IMR-90 (cell line): Measurements from ENCODE around the gene RPTOR. TPM values are rescaled to one million over a fixed set of nuclear protein-coding genes. Genes with fewer than 3 reads are reported as not detected.

ENCODE experiments used
- ATAC-seq: fragments of 200-7000 bp; cut with Tn5 transposase; 2 replicates; pipeline ENCODE4 v1.9.1; 2020; ENCODE audit warnings: low read depth, mild to moderate bottlenecking, moderate library complexity
- BruUV-seq: library from RNA; stranded (reverse); fragments of 400-500 nt; replicated peaks from 2 replicates; lab custom pipeline; 2021; lab: Mats Ljungman, UMichigan
- CTCF ChIA-PET: fragments of 300-600 bp; formaldehyde crosslinking; extraction: SDS; loops from one replicate; lab custom pipeline; 2021; ENCODE audit warnings: antibody characterized with exemption; lab: Yijun Ruan, JAX
- POLR2A ChIA-PET: fragments of 300-600 bp; sonication (Branson Sonifier 250); formaldehyde crosslinking; loops from one replicate; lab custom pipeline; 2022; ENCODE audit warnings: antibody characterized with exemption; ENCODE audit not compliant: unreplicated experiment; lab: Charles Lee
- DNase-seq: peaks from one replicate; pipeline ENCODE4 v3.0.0; 2013
- H2AFZ ChIP-seq: replicated peaks from 2 replicates; pipeline ENCODE3; 2013; ENCODE audit warnings: low read length, mild to moderate bottlenecking; ENCODE audit not compliant: poor library complexity
- H2AK5ac ChIP-seq: 2 replicates; pipeline ENCODE4 v1.6.1; 2013; ENCODE audit warnings: low read depth, low read length, inconsistent platforms
- H2AK9ac ChIP-seq: replicated peaks from 2 replicates; pipeline ENCODE3; 2013; ENCODE audit warnings: mild to moderate bottlenecking, low read depth, low read length, moderate library complexity; ENCODE audit not compliant: poor library complexity
- H2BK120ac ChIP-seq: 2 replicates; pipeline ENCODE4 v1.6.1; 2013; ENCODE audit warnings: low read depth, low read length, inconsistent platforms
- H2BK15ac ChIP-seq: 3 replicates; pipeline ENCODE4 v1.6.1; 2013; ENCODE audit warnings: low read depth, low read length, inconsistent platforms
- H2BK20ac ChIP-seq: 2 replicates; pipeline ENCODE4 v1.6.1; 2013; ENCODE audit warnings: low read depth, mild to moderate bottlenecking, inconsistent platforms, low read length, moderate library complexity
- H2BK5ac ChIP-seq: 2 replicates; pipeline ENCODE4 v1.6.1; 2013; ENCODE audit warnings: mild to moderate bottlenecking, low read depth, low read length, inconsistent platforms; ENCODE audit not compliant: poor library complexity, severe bottlenecking
- H3K14ac ChIP-seq: replicated peaks from 2 replicates; pipeline ENCODE4 v1.6.1; 2013; ENCODE audit warnings: low read depth, low read length, inconsistent platforms
- H3K18ac ChIP-seq: 2 replicates; pipeline ENCODE4 v1.6.1; 2013; ENCODE audit warnings: low read depth, low read length, control low read depth
- H3K23ac ChIP-seq: 2 replicates; pipeline ENCODE4 v1.6.1; 2013; ENCODE audit warnings: low read depth, low read length, inconsistent platforms
- H3K27ac ChIP-seq: 2 replicates; pipeline ENCODE4 v1.5.1; 2013; ENCODE audit warnings: mild to moderate bottlenecking, control low read depth, low read length; ENCODE audit not compliant: insufficient read depth
- H3K27me3 ChIP-seq: 2 replicates; pipeline ENCODE4 v1.6.1; 2013; ENCODE audit warnings: low read length; ENCODE audit not compliant: control insufficient read depth, insufficient read depth
- H3K36me3 ChIP-seq: 2 replicates; pipeline ENCODE4 v1.6.1; 2013; ENCODE audit warnings: low read length, mixed read lengths; ENCODE audit not compliant: control insufficient read depth, insufficient read depth
- H3K4ac ChIP-seq: 2 replicates; pipeline ENCODE4 v1.6.1; 2013; ENCODE audit warnings: low read depth, low read length, inconsistent platforms
- H3K4me1 ChIP-seq: 2 replicates; pipeline ENCODE4 v1.6.1; 2013; ENCODE audit warnings: low read length, mixed read lengths; ENCODE audit not compliant: control insufficient read depth, insufficient read depth
- H3K4me2 ChIP-seq: 2 replicates; pipeline ENCODE4 v1.6.1; 2013; ENCODE audit warnings: low read depth, mild to moderate bottlenecking, control low read depth, low read length, moderate library complexity
- H3K4me3 ChIP-seq: 2 replicates; pipeline ENCODE4 v1.5.1; 2013; ENCODE audit warnings: low read depth, mild to moderate bottlenecking, control low read depth, low read length, moderate library complexity; ENCODE audit not compliant: insufficient read depth
- H3K56ac ChIP-seq: 2 replicates; pipeline ENCODE4 v1.6.1; 2013; ENCODE audit warnings: low read length, inconsistent platforms; ENCODE audit not compliant: insufficient read depth; ENCODE audit errors: extremely low read depth
- H3K79me1 ChIP-seq, 2 experiments: 2 replicates each; pipeline ENCODE4 v1.6.1; 2013; ENCODE audit warnings: low read length in 2 of 2, inconsistent platforms in 1 of 2, low read depth in 1 of 2
- H3K9ac ChIP-seq: 2 replicates; pipeline ENCODE4 v1.6.1; 2013; ENCODE audit warnings: low read depth, low read length, control low read depth
- H3K9me1 ChIP-seq: 2 replicates; pipeline ENCODE4 v1.6.1; 2013; ENCODE audit warnings: low read length, inconsistent platforms; ENCODE audit not compliant: insufficient read depth
- H3K9me3 ChIP-seq: 2 replicates; pipeline ENCODE4 v1.6.1; 2013; ENCODE audit warnings: low read length; ENCODE audit not compliant: control insufficient read depth, insufficient read depth
- H4K20me1 ChIP-seq: 2 replicates; pipeline ENCODE4 v1.6.1; 2013; ENCODE audit warnings: low read length, inconsistent platforms; ENCODE audit not compliant: insufficient read depth
- H4K5ac ChIP-seq: 2 replicates; pipeline ENCODE4 v1.6.1; 2013; ENCODE audit warnings: mild to moderate bottlenecking, low read depth, low read length, control low read depth
- H4K8ac ChIP-seq, 2 experiments: 2 replicates each; pipeline ENCODE4 v1.6.1; 2013; ENCODE audit warnings: low read depth in 2 of 2, low read length in 2 of 2, control low read depth in 1 of 2, inconsistent platforms in 1 of 2
- H4K91ac ChIP-seq: 2 replicates; pipeline ENCODE4 v1.6.1; 2013; ENCODE audit warnings: low read depth, low read length, inconsistent platforms; ENCODE audit not compliant: insufficient read depth
- BHLHE40 ChIP-seq: fragments of 150-350 bp; IDR thresholded peaks from 2 replicates; pipeline ENCODE4 v1.6.1; 2016; ENCODE audit warnings: mild to moderate bottlenecking, low read depth, low read length
- CEBPB ChIP-seq: IDR thresholded peaks from 2 replicates; pipeline ENCODE4 v1.6.1; 2012; ENCODE audit warnings: low read depth, low read length, improper control_type of control experiment
- CHD1 ChIP-seq: IDR thresholded peaks from 2 replicates; pipeline ENCODE4 v1.6.1; 2012; ENCODE audit warnings: low read depth, low read length, improper control_type of control experiment
- FOS ChIP-seq: fragments of 150-350 bp; IDR thresholded peaks from 2 replicates; pipeline ENCODE4 v1.6.1; 2016; ENCODE audit warnings: low read depth, low read length
- MAFK ChIP-seq: IDR thresholded peaks from 2 replicates; pipeline ENCODE4 v1.6.1; 2012; ENCODE audit warnings: low read depth, low read length, improper control_type of control experiment
- MAZ ChIP-seq: IDR thresholded peaks from 2 replicates; pipeline ENCODE4 v1.6.1; 2012; ENCODE audit warnings: low read depth, mild to moderate bottlenecking, low read length, improper control_type of control experiment, moderate library complexity, borderline replicate concordance
- MXI1 ChIP-seq: IDR thresholded peaks from 2 replicates; pipeline ENCODE4 v1.6.1; 2012; ENCODE audit warnings: low read depth, mild to moderate bottlenecking, low read length, moderate library complexity, borderline replicate concordance
- NFE2L2 ChIP-seq: fragments of 150-350 bp; IDR thresholded peaks from 2 replicates; pipeline ENCODE4 v1.6.1; 2016; ENCODE audit warnings: low read depth, mild to moderate bottlenecking, low read length
- POLR2A ChIP-seq: IDR thresholded peaks from 2 replicates; pipeline ENCODE4 v1.6.1; 2012; ENCODE audit warnings: mild to moderate bottlenecking, low read depth, low read length
- RAD21 ChIP-seq: IDR thresholded peaks from 2 replicates; pipeline ENCODE4 v1.6.1; 2012; ENCODE audit warnings: low read length, improper control_type of control experiment
- RCOR1 ChIP-seq: IDR thresholded peaks from 2 replicates; pipeline ENCODE4 v1.6.1; 2012; ENCODE audit warnings: mild to moderate bottlenecking, low read length, improper control_type of control experiment; ENCODE audit not compliant: insufficient replicate concordance
- SMC3 ChIP-seq: fragments of 150-350 bp; IDR thresholded peaks from 2 replicates; pipeline ENCODE4 v1.6.1; 2016; ENCODE audit warnings: low read depth, mild to moderate bottlenecking, antibody characterized with exemption, low read length, moderate library complexity
- WGBS, 2 experiments: methylation state at CpG; one replicate each; pipeline versions ENCODE4 v1.1.5 to v1.1.7; 2013; ENCODE audit warnings: missing lambda C conversion rate in 2 of 2; ENCODE audit not compliant: insufficient read length in 1 of 2; ENCODE audit errors: extremely low coverage in 2 of 2; 5-methylcytosine and 5-hydroxymethylcytosine counted together
- dilution Hi-C: fragments of 300-500 bp; cut with HindIII; formaldehyde crosslinking; loops from one replicate; pipeline ENCODE4 v1.14.3; 2018; ENCODE audit warnings: low sequenced_read_pairs; ENCODE audit not compliant: unreplicated experiment
- in situ Hi-C: fragments of 300-500 bp; cut with MboI; formaldehyde crosslinking; loops from 3 replicates; pipeline ENCODE4 v1.14.3; 2019; ENCODE audit warnings: low sequenced_read_pairs, inconsistent platforms, mixed read lengths
- intact Hi-C: fragments of 100-400 bp; cut with micrococcal nuclease; formaldehyde crosslinking; loops from 2 replicates; pipeline ENCODE4 v1.10.0; 2022
- polyA plus RNA-seq, 3 experiments: library from polyadenylated mRNA; depleted of rRNA; stranded (reverse); fragments of >200 nt; gene quantifications; 2 replicates each; pipeline ENCODE4 v1.2.3, GENCODE V29; 2012; ENCODE audit warnings: low replicate concordance in 1 of 3
- total RNA-seq: library from RNA; depleted of rRNA; stranded (reverse); fragments of >200 nt; gene quantifications from 2 replicates; pipeline ENCODE4 v1.2.3, GENCODE V29; 2012
- TF ChIP-seq, protein P1 (sequence below): conservative IDR thresholded peaks from 2 replicates; pipeline ENCODE4 v1.5.1; 2012; ENCODE audit warnings: mild to moderate bottlenecking, low read depth, low read length, improper control_type of control experiment
- TF ChIP-seq, protein P2 (sequence below): fragments of 150-350 bp; IDR thresholded peaks from 2 replicates; pipeline ENCODE4 v1.6.1; 2016; ENCODE audit warnings: low read depth, mild to moderate bottlenecking, low read length, moderate library complexity, borderline replicate concordance
- TF ChIP-seq, protein P3 (sequence below): fragments of 150-350 bp; IDR thresholded peaks from 2 replicates; pipeline ENCODE4 v1.6.1; 2017; ENCODE audit warnings: mild to moderate bottlenecking, antibody characterized with exemption, low read length, low read depth

Gene RPTOR
- total and polyA plus RNA-seq, 2 of the 4 experiments (the other 2 are of a cell fraction) = 10.8 to 14.7 TPM

DNA sequence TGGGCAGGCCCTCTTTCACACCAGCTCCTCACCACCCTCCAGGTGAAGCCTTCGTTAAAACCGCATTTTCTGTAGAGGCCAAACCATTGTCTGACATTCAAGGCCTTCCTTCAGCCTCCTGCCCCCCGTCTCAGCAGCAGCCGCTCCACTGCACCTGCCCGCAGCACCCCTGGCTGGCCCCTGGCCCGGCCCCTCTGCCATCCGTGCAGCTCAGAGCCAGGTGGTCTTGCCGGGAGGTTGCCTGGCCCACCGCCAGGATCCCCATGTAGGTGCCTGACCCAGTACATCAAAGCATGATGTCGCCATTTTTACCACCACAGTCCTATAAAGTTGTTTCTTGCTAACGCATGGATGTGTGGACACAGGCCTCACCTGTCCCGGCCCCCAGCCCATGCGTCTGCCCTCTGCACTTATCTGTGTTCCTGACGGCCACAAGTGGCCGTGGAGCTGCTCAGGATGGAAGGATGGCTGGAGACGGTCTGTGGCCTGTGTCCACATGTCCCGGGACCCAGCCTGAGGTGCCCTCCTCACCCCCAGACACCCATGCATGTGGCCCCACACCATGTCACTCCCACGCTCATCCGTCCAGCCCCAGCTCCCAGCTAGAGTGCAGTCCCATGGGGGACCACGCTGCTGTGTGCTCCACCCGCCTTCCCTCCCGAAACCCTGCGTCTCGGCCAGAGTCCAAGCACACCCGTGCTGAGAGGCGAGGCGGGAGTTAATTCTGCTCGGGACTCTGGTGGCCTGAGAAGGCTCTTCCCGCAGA, 357.7 kb downstream of the RPTOR start:
- Histone ChIP-seq H3K56ac (no peak overlapping the region), H3K27ac (no peak overlapping the region), H3K4me2 (no peak overlapping the region), H3K4ac (no peak overlapping the region), H3K18ac (no peak overlapping the region), H3K27me3 (no peaks in the 10 kb centered on the region), H3K36me3 (peaks cover 16% of the 10 kb centered on the region), H2AK5ac (no peak overlapping the region), H3K14ac (no peak overlapping the region), H3K4me1 (no peaks in the 10 kb centered on the region), H3K9ac (no peak overlapping the region), H3K9me1 (peaks cover 11% of the 10 kb centered on the region; the same call in 1 of the 2 replicates), H3K79me1 (peaks cover 4 to 22% of the 10 kb centered on the region in 2 experiments; a peak in 3 of 4 replicates), H3K23ac (no peak overlapping the region), H2BK120ac (no peak overlapping the region), H2BK20ac (no peak overlapping the region), H4K8ac (no peak overlapping the region), H2AK9ac (no peak overlapping the region), H3K9me3 (no peaks in the 10 kb centered on the region), H4K20me1 (no peaks in the 10 kb centered on the region; the same call in 1 of the 2 replicates), H2BK15ac (no peak overlapping the region), H3K4me3 (no peak overlapping the region), H2AFZ (peak overlapping the region; percentile 23), H4K5ac (no peak overlapping the region), H2BK5ac (no peak overlapping the region), H4K91ac (no peak overlapping the region)
- no peak for DNase-seq
- intact Hi-C loops (no loop called here), in situ Hi-C loops (no loop called here), dilution Hi-C loops (no loop called here)
- WGBS, 2 experiments = 94% methylated on average over 16 of the region's 29 CpGs; no CpG with 5 or more reads in 1 of the 2 experiments
- CTCF ChIA-PET = no interaction called here
- no peak for ATAC-seq
- BruUV-seq = no TSS peak
- POLR2A ChIA-PET = no interaction called here
- TF ChIP-seq MXI1 (no peak), SMC3 (no peak), CEBPB (no peak), POLR2A (no peak), NFE2L2 (no peak), CHD1 (no peak), MAZ (no peak), RCOR1 (no peak), FOS (no peak), BHLHE40 (no peak), RAD21 (no peak), MAFK (no peak)
- TF ChIP-seq, protein P1, sequence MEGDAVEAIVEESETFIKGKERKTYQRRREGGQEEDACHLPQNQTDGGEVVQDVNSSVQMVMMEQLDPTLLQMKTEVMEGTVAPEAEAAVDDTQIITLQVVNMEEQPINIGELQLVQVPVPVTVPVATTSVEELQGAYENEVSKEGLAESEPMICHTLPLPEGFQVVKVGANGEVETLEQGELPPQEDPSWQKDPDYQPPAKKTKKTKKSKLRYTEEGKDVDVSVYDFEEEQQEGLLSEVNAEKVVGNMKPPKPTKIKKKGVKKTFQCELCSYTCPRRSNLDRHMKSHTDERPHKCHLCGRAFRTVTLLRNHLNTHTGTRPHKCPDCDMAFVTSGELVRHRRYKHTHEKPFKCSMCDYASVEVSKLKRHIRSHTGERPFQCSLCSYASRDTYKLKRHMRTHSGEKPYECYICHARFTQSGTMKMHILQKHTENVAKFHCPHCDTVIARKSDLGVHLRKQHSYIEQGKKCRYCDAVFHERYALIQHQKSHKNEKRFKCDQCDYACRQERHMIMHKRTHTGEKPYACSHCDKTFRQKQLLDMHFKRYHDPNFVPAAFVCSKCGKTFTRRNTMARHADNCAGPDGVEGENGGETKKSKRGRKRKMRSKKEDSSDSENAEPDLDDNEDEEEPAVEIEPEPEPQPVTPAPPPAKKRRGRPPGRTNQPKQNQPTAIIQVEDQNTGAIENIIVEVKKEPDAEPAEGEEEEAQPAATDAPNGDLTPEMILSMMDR = no peak
- TF ChIP-seq, protein P2, sequence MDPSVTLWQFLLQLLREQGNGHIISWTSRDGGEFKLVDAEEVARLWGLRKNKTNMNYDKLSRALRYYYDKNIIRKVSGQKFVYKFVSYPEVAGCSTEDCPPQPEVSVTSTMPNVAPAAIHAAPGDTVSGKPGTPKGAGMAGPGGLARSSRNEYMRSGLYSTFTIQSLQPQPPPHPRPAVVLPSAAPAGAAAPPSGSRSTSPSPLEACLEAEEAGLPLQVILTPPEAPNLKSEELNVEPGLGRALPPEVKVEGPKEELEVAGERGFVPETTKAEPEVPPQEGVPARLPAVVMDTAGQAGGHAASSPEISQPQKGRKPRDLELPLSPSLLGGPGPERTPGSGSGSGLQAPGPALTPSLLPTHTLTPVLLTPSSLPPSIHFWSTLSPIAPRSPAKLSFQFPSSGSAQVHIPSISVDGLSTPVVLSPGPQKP = no peak
- TF ChIP-seq, protein P3, sequence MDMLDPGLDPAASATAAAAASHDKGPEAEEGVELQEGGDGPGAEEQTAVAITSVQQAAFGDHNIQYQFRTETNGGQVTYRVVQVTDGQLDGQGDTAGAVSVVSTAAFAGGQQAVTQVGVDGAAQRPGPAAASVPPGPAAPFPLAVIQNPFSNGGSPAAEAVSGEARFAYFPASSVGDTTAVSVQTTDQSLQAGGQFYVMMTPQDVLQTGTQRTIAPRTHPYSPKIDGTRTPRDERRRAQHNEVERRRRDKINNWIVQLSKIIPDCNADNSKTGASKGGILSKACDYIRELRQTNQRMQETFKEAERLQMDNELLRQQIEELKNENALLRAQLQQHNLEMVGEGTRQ = no peak
